ENCODE results near the gene RNF150.
A peak's percentile ranks its signal among the peaks of the same experiment; 100 is the strongest.

RNF150 gene

GRCh38 chr4:140952717-140953116, 180.6 kb downstream of the RNF150 start:
- no peak for TF ChIP-seq CTCF (conservative IDR thresholded peaks at IDR 0.05; ENCODE audit: low read depth)
- POLR2A ChIA-PET (ENCODE audit: low non-redundant PET), result no interaction called here
- DNase-seq (ENCODE audit: low spot score), result peak; percentile 28

GRCh38 chr4:140947506-140947905, 185.8 kb downstream of the RNF150 start:
- CTCF ChIA-PET, result interaction anchor here (0.6 kb wide), 1 partner anchor 63 kb away, joined by 3 read pairs; no protein-coding TSS in a partner anchor

More at GRCh38 chr4:140952717-140953116, 180.6 kb downstream of the RNF150 start:
- CTCF ChIA-PET, result no interaction called here
- H3K27ac ChIP-seq, result no peak overlapping the region

GRCh38 chr4:140945106-140945505, 188.2 kb downstream of the RNF150 start:
- no peak for DNase-seq (ENCODE audit: low spot score)
- TF ChIP-seq CTCF (conservative IDR thresholded peaks at IDR 0.05; ENCODE audit: low read depth), result no peak
- no peak overlapping the region for H3K27ac ChIP-seq
- POLR2A ChIA-PET (ENCODE audit: low non-redundant PET), result no interaction called here
- CTCF ChIA-PET, result no interaction called here

More at GRCh38 chr4:140947506-140947905, 185.8 kb downstream of the RNF150 start:
- POLR2A ChIA-PET (ENCODE audit: low non-redundant PET), result no interaction called here
- TF ChIP-seq CTCF (conservative IDR thresholded peaks at IDR 0.05; ENCODE audit: low read depth), result no peak
- DNase-seq (ENCODE audit: low spot score), result no peak
- H3K27ac ChIP-seq, result no peak overlapping the region

- no peak for DNase-seq (ENCODE audit: low spot score)
- no peak for TF ChIP-seq CTCF (conservative IDR thresholded peaks at IDR 0.05; ENCODE audit: low read depth)
- ChIA-PET CTCF (no interaction called here), POLR2A (ENCODE audit: low non-redundant PET) (no interaction called here)
- H3K27ac ChIP-seq, result no peak overlapping the region
Observed at GRCh38 chr4:140944572-140944971, 188.7 kb downstream of the RNF150 start.

- ChIA-PET CTCF (interaction anchor here (0.6 kb wide), 1 partner anchor 8 kb away, joined by 3 read pairs; no protein-coding TSS in a partner anchor), POLR2A (ENCODE audit: low non-redundant PET) (no interaction called here)
- H3K27ac ChIP-seq, result no peak overlapping the region
- no peak for TF ChIP-seq CTCF (conservative IDR thresholded peaks at IDR 0.05; ENCODE audit: low read depth)
- DNase-seq (ENCODE audit: low spot score), result no peak
Observed at GRCh38 chr4:140944199-140944515, 189.1 kb downstream of the RNF150 start.

GRCh38 chr4:140943486-140944198, 189.6 kb downstream of the RNF150 start:
- no peak overlapping the region for H3K27ac ChIP-seq
- DNase-seq (ENCODE audit: low spot score), result no peak
- ChIA-PET CTCF (interaction anchor here (0.6 kb wide), 1 partner anchor 7 kb away, joined by 3 read pairs; no protein-coding TSS in a partner anchor), POLR2A (ENCODE audit: low non-redundant PET) (no interaction called here)
- TF ChIP-seq CTCF (conservative IDR thresholded peaks at IDR 0.05; ENCODE audit: low read depth), result no peak

Measured in RWPE1 (cell line).